Stimulated activated CD4-positive, alpha-beta T cell treated with anti-CD3 and anti-CD28 coated beads, Interleukin-1b, Interleukin-23, amount 100 ng/mL, for 24 hours (primary cell): ENCODE results near the gene MT2A.
"Not testable (repeated sequence)": the region's sequence is repeated elsewhere in the genome, so short reads cannot be mapped to it uniquely, and the experiment has no call there.

ENCODE experiments used
- DNase-seq, 4 experiments: peaks; one replicate each; pipeline ENCODE4 v3.0.0-alpha.2; 2020; ENCODE audit warnings: low read depth in 4 of 4, low spot score in 1 of 4

The MT2A gene

DNA sequence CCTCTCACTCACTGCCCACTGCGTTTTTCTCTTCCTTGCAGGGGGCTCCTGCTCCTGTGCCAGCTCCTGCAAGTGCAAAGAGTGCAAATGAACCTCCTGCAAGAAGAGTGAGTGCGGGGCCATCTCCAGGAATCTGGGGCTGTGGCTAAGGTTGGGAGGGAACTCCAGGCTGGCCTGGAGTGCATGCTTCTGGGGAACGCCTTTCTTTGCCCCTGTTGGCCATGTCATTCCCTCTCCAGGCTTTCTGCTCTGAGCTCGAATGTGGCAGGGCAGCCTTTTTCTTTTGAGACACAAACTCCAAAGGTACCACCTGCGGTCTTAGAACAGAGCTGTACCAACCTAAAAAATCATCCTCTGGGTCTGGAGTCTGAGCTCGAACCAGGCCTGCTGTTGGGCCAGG is 9.8 kb downstream of the MT2A start:
- DNase-seq = no peak

GRCh38 chr16:56620339-56620897 is 12.0 kb downstream of the MT2A start:
- DNase-seq = no peak

GRCh38 chr16:56621665-56622445 is 13.5 kb downstream of the MT2A start:
- not testable (repeated sequence) for DNase-seq

GRCh38 chr16:56623184-56623583 is 14.8 kb downstream of the MT2A start:
- DNase-seq = not testable (repeated sequence)

- no peak for DNase-seq
Measured at GRCh38 chr16:56623637-56624036, 15.3 kb downstream of the MT2A start.

GRCh38 chr16:56625140-56625942 is 17.0 kb downstream of the MT2A start, which contains the start of gene MT1E:
TSS of gene MT1E (plus strand) at chr16:56625781. CDS start at chr16:56625852, 71 bp downstream.
- DNase-seq = peak; percentile 32 to 59 (median 50)

- no peak for DNase-seq
Measured at GRCh38 chr16:56625943-56626654, 17.7 kb downstream of the MT2A start.

GRCh38 chr16:56626685-56627084 is 18.3 kb downstream of the MT2A start:
- no peak for DNase-seq

- no peak for DNase-seq
Measured at GRCh38 chr16:56628486-56629350, 20.3 kb downstream of the MT2A start.

GRCh38 chr16:56629531-56629930 is 21.1 kb downstream of the MT2A start:
- no peak for DNase-seq

DNA sequence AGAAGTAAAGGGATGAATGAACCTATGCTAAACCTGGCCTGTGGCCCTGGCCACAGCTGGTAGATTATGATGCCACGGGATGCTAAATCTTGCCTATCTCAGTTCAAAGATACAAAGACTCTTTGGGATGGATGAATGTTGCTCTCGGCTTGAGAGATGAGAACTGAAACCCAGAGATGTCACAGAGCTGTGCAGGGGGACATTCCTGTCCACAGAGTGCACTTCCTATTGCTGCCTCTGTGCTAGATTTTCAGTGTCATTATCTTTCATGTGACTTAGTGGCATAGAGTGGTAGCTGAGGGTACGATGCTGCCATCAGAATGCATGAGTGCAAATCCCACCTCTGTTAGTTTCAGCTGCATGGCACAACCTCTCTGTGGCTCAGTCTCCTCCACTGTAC is 21.8 kb downstream of the MT2A start:
- no peak for DNase-seq

GRCh38 chr16:56631197-56631596 is 22.8 kb downstream of the MT2A start:
- DNase-seq = no peak

- DNase-seq = no peak
Measured at GRCh38 chr16:56631832-56632155, 23.4 kb downstream of the MT2A start.

GRCh38 chr16:56632156-56632847 is 23.9 kb downstream of the MT2A start, which contains the start of gene MT1M:
TSS of gene MT1M (plus strand) at chr16:56632659. CDS start at chr16:56632732, 73 bp downstream.
- no peak for DNase-seq

DNA sequence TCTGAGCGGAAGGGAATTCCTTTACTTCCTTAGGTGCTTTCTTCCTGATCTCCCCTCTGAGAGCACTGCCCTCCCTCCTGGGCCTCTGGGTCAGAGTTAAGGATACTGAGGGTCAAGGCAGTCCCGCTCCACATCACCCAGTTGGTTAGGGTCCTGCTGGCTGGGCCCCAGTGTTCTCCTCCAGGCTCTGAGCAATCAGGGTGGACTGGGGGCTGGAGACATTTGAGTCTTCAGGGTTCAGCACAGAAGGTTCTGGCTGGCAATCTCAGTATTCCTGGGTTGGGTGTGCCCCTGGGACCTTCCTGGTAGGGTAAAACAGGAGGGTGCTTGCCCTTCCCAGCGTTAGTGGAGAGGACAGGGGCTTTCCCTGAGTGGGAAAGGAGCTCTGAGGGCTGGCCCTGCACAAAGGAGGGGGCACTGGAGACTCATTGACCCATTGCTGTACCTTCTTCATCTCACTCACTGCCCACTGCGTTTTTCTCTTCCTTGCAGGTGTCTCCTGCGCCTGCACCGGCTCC is 24.5 kb downstream of the MT2A start:
- DNase-seq = no peak

DNA sequence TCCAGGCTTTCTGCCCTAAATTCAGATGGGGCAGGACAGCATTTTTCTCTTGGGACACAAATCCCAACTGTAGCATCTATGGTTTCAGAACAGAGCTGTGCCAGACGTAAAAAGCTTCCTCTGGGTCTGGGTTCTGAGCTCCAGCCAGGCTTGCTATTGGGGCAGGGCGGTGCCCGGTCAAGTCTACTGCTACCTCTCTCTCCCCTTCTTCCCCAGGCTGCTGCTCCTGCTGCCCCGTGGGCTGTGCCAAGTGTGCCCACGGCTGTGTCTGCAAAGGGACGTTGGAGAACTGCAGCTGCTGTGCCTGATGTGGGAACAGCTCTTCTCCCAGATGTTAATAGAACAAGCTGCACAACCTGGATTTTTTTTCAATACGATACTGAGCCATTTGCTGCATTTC is 25.2 kb downstream of the MT2A start:
- no peak for DNase-seq

- DNase-seq = no peak
Measured at GRCh38 chr16:56634715-56635440, 26.5 kb downstream of the MT2A start.

DNA sequence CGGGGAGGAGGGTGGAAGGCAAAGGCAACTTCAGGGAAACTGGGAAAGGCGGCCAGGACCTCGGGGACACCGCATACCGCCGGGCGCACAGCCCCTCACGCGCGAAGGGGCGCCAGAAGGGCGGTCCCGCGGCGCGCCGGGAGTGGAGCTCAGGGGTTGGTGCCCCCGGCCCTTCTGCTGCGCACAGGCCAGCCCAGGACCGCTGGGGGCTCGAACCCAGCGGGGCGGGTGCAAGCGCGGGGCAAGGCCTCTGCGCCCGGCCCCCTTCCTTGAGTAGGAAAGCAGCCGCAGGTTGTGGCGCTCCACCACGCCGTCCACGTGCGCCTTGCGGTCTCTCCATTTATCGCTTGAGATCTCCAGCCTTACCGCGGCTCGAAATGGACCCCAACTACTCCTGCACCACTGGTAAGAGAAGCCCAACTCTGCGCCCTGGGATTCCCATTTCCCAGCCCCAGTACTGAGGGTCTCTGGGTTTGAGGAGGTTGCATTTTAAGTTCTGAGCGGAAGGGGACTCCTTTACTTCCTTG is 27.1 kb downstream of the MT2A start:
- DNase-seq = no peak
